Smooth muscle cell (in vitro differentiated cells): Measurements from ENCODE around the gene XPNPEP1. TPM values are rescaled to one million over a fixed set of nuclear protein-coding genes. Genes with fewer than 3 reads are reported as not detected.

Experiments
- DNase-seq: peaks from one replicate; lab custom pipeline; 2025; ENCODE audit not compliant: unreplicated experiment; lab: John Stamatoyannopoulos, UW
- H2AFZ ChIP-seq: fragments of 200-600 bp; sonication (generic); 2 replicates; pipeline ENCODE4 v1.6.0; 2016; ENCODE audit warnings: antibody characterized with exemption, low read depth, mild to moderate bottlenecking
- H3F3A ChIP-seq: fragments of 200-600 bp; sonication (generic); 2 replicates; pipeline ENCODE4 v1.6.0; 2017; ENCODE audit warnings: antibody characterized with exemption, low read depth
- H3K27ac ChIP-seq: fragments of 200-600 bp; sonication (generic); 2 replicates; pipeline ENCODE4 v1.5.1; 2016; ENCODE audit warnings: low read depth, mild to moderate bottlenecking
- H3K27me3 ChIP-seq: fragments of 200-600 bp; sonication (generic); 2 replicates; pipeline ENCODE4 v1.6.1; 2016; ENCODE audit warnings: low read depth, mild to moderate bottlenecking
- H3K36me3 ChIP-seq: fragments of 200-600 bp; sonication (generic); 2 replicates; pipeline ENCODE4 v1.5.1; 2016; ENCODE audit warnings: low read depth
- H3K4me1 ChIP-seq: fragments of 200-600 bp; sonication (generic); 2 replicates; pipeline ENCODE4 v1.5.1; 2016; ENCODE audit warnings: low read depth
- H3K4me2 ChIP-seq: fragments of 200-600 bp; sonication (generic); 2 replicates; pipeline ENCODE4 v1.6.0; 2016; ENCODE audit warnings: mild to moderate bottlenecking
- H3K4me3 ChIP-seq: fragments of 200-600 bp; sonication (generic); 2 replicates; pipeline ENCODE4 v1.5.1; 2016; ENCODE audit warnings: mild to moderate bottlenecking
- H3K79me2 ChIP-seq: fragments of 200-600 bp; sonication (generic); 2 replicates; pipeline ENCODE4 v1.6.0; 2016; ENCODE audit warnings: low read depth, mild to moderate bottlenecking
- H3K9ac ChIP-seq: fragments of 200-600 bp; sonication (generic); 2 replicates; pipeline ENCODE4 v1.6.0; 2016; ENCODE audit warnings: low read depth
- H3K9me3 ChIP-seq: fragments of 200-600 bp; sonication (generic); replicated peaks from 2 replicates; pipeline ENCODE4 v1.5.1; 2016; ENCODE audit warnings: low read depth
- H4K20me1 ChIP-seq: fragments of 200-600 bp; sonication (generic); 2 replicates; pipeline ENCODE4 v1.6.0; 2016; ENCODE audit warnings: low read depth
- CTCF ChIP-seq: fragments of 200-600 bp; sonication (generic); IDR thresholded peaks from 2 replicates; pipeline ENCODE4 v1.5.1; 2017; ENCODE audit warnings: borderline replicate concordance, mild to moderate bottlenecking, antibody characterized with exemption; ENCODE audit not compliant: insufficient read depth, poor library complexity, severe bottlenecking
- WGBS: methylation state at CpG from one replicate; pipeline ENCODE4 v1.1.7; 2016; ENCODE audit warnings: low lambda C conversion rate; 5-methylcytosine and 5-hydroxymethylcytosine counted together
- polyA plus RNA-seq: library from polyadenylated mRNA; unstranded; fragments of >200 nt; fragmentation: Nextera tagmentation; extraction: Ambion mirVana; gene quantifications from 2 replicates; pipeline ENCODE4 v1.2.1, GENCODE V29; 2016
- total RNA-seq: library from RNA; depleted of rRNA; stranded (reverse); fragments of >200 nt; gene quantifications from 2 replicates; pipeline ENCODE4 v1.2.3, GENCODE V29; 2014

XPNPEP1 gene
- total and polyA plus RNA-seq, 2 experiments from 2014 or later, result 63.0 to 147 TPM

GRCh38 chr10:109939315-109939961, 16.1 kb upstream of the XPNPEP1 start:
- WGBS, result 79% methylated on average over 3 of the region's 3 CpGs
- no peak for TF ChIP-seq CTCF
- Histone ChIP-seq H3K36me3 (no peaks in the 10 kb centered on the region), H3K9me3 (no peaks in the 10 kb centered on the region), H3K4me2 (no peak overlapping the region), H4K20me1 (no peaks in the 10 kb centered on the region), H3K27ac (no peak overlapping the region), H3K9ac (no peak overlapping the region), H2AFZ (no peak overlapping the region), H3K4me1 (peaks cover 14% of the 10 kb centered on the region), H3K79me2 (no peaks in the 10 kb centered on the region), H3K4me3 (no peak overlapping the region), H3K27me3 (no peaks in the 10 kb centered on the region), H3F3A (no peaks in the 10 kb centered on the region)
- no peak for DNase-seq

GRCh38 chr10:109937460-109938065, 14.3 kb upstream of the XPNPEP1 start:
- H3K79me2 ChIP-seq, result no peaks in the 10 kb centered on the region
- H3K4me1 ChIP-seq, result peaks cover 23% of the 10 kb centered on the region
- no peak overlapping the region for H3K9ac ChIP-seq
- no peaks in the 10 kb centered on the region for H4K20me1 ChIP-seq
- H3K4me2 ChIP-seq, result no peak overlapping the region
- H3K27me3 ChIP-seq, result no peaks in the 10 kb centered on the region
- H3F3A ChIP-seq, result no peaks in the 10 kb centered on the region
- DNase-seq, result no peak
- no peak for TF ChIP-seq CTCF
- no peaks in the 10 kb centered on the region for H3K9me3 ChIP-seq
- no peak overlapping the region for H3K27ac ChIP-seq
- no peak overlapping the region for H2AFZ ChIP-seq
- no peaks in the 10 kb centered on the region for H3K36me3 ChIP-seq
- WGBS, result 93% methylated on average over 6 of the region's 6 CpGs
- H3K4me3 ChIP-seq, result no peak overlapping the region

GRCh38 chr10:109934958-109935793, 11.9 kb upstream of the XPNPEP1 start:
- Histone ChIP-seq H3K4me3 (no peak overlapping the region), H3K79me2 (no peaks in the 10 kb centered on the region), H3K4me1 (peaks cover 23% of the 10 kb centered on the region), H3K27me3 (no peaks in the 10 kb centered on the region), H2AFZ (no peak overlapping the region), H3K36me3 (no peaks in the 10 kb centered on the region), H3K27ac (no peak overlapping the region), H3K9me3 (no peaks in the 10 kb centered on the region), H3K9ac (no peak overlapping the region), H3K4me2 (no peak overlapping the region), H4K20me1 (no peaks in the 10 kb centered on the region), H3F3A (no peaks in the 10 kb centered on the region)
- 46% methylated on average over 5 of the region's 5 CpGs for WGBS
- TF ChIP-seq CTCF, result no peak
- no peak for DNase-seq
